ENCODE data around the gene ZFP37.
"Not testable (repeated sequence)": the region's sequence is repeated elsewhere in the genome, so short reads cannot be mapped to it uniquely, and the experiment has no call there.

Gene ZFP37

DNA sequence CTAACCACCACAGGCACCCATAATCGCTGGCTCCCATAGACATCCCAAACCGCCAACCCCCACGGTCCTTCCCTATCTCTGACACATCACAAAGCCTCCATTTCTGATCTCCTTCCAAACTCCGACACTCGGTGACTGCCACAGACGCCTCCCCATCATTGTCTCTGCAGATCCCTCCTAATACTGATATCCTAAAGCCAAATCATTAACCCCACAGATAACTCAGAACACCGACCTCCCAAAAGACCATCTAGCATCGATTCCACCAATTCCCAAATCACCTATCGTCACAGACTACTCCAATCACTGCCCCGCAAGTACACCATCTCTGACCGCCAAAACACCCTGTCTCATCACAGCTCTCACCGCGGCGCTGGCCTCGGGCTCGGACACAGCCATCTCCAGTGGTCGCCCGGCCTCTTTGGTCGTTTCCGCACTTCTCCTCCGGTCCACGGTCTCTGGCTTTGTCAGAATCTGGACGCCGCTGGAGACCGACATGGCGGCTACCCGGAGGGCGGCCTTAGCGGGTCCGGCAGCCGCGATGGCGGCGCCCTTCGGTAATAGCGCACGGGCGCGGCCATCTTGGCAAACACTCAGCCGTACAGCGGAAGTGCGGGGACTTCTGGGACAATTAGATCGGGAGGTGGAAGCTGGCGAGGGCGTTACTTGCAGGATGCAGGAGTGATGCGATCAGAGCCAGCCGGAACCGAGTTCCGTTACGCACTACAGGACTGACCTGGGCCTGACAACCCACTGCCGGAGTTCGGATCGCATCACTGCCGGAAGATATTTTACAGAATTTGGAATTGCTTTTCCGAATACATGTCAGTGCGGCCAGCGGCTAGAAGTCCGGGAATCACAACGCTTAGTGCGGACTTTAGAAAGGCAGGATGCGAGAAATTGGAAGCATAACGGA lies at the start of gene ZFP37:
ZFP37 (minus strand) TSS at position 534 of the 916 bp plus-strand sequence; CDS start at position 498, 36 bp downstream.
- DNase-seq (ENCODE audit: low spot score): peak; percentile 99

GRCh38 chr9:113105345-113105744 lies 48.8 kb upstream of the ZFP37 start:
- DNase-seq (ENCODE audit: low spot score): not testable (repeated sequence)

- no peak for DNase-seq (ENCODE audit: low spot score)
Observed at GRCh38 chr9:113095561-113095960, 39.0 kb upstream of the ZFP37 start.

- DNase-seq (ENCODE audit: low spot score): not testable (repeated sequence)
Observed at GRCh38 chr9:113089924-113090323, 33.4 kb upstream of the ZFP37 start.

GRCh38 chr9:113089143-113089505 lies 32.6 kb upstream of the ZFP37 start:
- not testable (repeated sequence) for DNase-seq (ENCODE audit: low spot score)

- DNase-seq (ENCODE audit: low spot score): not testable (repeated sequence)
Observed at GRCh38 chr9:113088456-113089142, 32.1 kb upstream of the ZFP37 start.

- DNase-seq (ENCODE audit: low spot score): not testable (repeated sequence)
Observed at GRCh38 chr9:113062932-113063310, 6.4 kb upstream of the ZFP37 start.

DNA sequence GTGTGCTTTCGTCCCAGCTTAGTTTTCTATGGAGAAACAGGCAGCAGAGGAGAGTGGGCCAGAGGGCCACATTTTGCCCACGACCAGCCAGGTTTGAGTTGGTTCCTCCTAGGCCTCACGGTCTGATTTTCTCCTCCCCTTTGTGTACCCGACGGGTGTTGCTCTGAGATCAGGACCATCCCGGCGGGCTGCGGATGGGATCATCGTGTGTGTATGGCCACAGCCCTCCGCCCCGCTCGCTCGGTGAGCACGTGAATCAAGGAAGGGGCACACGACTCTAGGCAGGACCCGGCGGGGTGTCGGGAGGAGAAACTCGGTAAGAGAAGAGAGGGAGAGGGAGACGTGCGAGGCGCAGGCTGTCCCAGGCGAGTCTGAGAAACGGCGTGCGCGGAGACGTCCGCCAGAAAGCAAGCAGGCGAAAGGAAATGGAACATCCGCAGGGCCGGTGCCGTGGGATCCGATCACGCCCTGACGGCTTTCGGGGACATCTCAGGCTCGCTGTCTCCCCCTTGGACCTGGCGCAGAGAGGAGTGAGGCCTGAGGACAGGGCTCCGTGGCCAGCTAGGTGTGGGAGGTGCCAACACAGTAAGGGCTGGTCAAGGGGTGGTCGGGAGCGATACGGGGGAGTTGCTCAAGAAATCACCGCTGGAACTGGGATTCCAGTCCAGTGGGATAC lies 5.9 kb upstream of the ZFP37 start:
- DNase-seq (ENCODE audit: low spot score): not testable (repeated sequence)

GRCh38 chr9:113061072-113061850 lies 4.7 kb upstream of the ZFP37 start:
- DNase-seq (ENCODE audit: low spot score): not testable (repeated sequence)

- not testable (repeated sequence) for DNase-seq (ENCODE audit: low spot score)
Observed at GRCh38 chr9:113059581-113060284, 3.2 kb upstream of the ZFP37 start.

DNA sequence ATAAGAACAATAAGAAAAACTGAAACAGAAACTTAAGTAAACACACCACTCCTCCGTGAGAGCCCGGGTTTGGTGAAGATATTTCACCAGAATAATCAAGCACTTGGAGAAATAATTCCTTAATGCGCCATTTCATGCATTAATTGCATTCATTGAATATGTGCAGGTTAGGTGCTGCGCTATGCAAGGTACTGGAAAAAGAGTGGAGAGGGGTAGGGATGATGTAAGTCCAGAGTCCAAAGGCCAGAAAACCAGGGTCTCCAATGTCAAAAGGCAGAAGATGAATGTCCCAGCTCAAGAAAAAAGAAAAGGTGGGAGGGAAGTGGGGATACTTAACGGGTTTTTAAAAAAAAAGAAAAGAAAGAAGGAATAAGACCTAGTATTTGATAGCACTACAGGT lies 669 bp upstream of the ZFP37 start:
- DNase-seq (ENCODE audit: low spot score): peak; percentile 21

GRCh38 chr9:113042884-113043657 lies 13.5 kb downstream of the ZFP37 start:
- DNase-seq (ENCODE audit: low spot score): no peak

DNA sequence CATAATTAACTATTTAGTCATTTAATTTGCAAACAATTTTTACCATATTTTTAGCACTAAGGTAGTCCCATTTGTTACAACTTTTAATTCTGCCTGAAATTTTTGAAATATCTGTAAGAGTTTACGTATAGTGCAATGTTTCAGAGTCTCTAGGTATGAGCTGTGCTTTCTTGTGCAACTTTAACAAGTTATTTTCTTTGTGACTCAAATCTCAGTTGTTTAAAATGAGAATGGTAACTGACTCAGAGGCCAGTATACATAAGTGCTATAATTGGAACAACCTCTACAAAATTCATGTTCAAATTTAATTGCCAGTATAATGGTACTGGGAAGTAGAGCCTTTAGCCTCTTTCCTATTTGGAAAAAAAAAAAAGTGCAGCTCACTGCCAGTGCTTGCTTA lies 30.3 kb downstream of the ZFP37 start:
- peak; percentile 18 for DNase-seq (ENCODE audit: low spot score)

- no peak for DNase-seq (ENCODE audit: low spot score)
Observed at GRCh38 chr9:113018247-113018646, 38.3 kb downstream of the ZFP37 start.

DNA sequence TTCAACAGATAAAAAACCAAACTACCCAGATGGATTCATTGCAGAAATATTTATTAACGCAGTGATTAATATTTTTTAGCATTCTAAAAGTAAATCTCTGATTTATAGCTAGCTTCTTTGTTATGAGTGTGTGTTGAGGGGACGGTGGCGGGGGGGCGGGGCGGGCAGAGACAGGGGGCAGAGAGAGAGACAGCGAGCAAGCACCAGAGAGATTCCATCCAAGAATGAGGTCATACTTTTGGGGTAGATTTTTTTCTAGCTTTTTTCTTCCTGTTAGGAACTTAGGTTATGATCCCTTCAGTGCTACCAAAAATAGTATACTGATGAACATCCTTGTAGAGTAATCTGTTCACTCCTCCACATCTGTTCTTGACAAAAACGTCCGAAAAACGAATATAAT lies 44.0 kb downstream of the ZFP37 start:
- DNase-seq (ENCODE audit: low spot score): peak; percentile 67

- DNase-seq (ENCODE audit: low spot score): peak; percentile 89
Observed at GRCh38 chr9:113011911-113012381, 44.6 kb downstream of the ZFP37 start, which contains the start of gene ZNF883. ZNF883 (minus strand) TSS chr9:113012192.

GRCh38 chr9:113005777-113006176 lies 50.7 kb downstream of the ZFP37 start:
- no peak for DNase-seq (ENCODE audit: low spot score)

DNA sequence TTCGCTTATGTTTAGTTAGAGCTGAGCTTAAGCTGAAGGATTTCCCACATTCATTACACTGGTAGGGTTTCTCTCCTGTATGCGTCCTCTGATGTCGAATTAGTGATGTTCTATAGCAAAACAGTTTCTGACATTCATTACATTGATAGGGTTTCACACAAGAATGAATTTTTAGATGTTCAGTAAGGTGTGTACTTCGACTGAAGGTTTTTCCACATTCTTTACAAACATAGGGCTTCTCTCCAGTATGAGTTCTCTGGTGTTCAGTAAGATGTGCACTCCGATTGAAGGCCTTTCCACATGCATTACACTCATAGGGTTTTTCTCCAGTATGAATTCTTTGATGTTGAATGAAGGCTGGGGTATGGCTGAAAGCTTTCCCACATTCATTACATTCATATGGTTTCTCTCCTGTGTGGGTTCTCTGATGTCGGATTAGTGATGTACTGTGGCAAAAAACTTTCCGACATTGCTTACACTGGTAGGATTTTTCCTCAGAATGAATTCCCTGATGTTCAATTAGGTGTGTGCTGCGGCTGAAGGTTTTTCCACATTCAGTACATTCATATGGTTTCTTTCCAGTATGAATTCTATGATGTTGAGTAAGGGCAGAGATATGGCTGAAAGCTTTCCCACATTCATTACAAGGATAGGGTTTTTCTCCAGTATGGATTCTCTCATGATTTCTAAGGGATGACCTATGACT lies 59.1 kb downstream of the ZFP37 start:
- no peak for DNase-seq (ENCODE audit: low spot score)

Measured in RKO (cell line).